HCT116 (cell line): ENCODE measurements around the gene UBXN10. TPM values are rescaled to one million over a fixed set of nuclear protein-coding genes. Genes with fewer than 3 reads are reported as not detected.

Experiments
- ATAC-seq: fragments of 200-7000 bp; cut with Tn5 transposase; 2 replicates; pipeline ENCODE4 v1.9.1; 2020; ENCODE audit warnings: mild to moderate bottlenecking, moderate library complexity
- BruUV-seq: library from RNA; stranded (reverse); fragments of 400-500 nt; replicated peaks from 2 replicates; lab custom pipeline; 2021; lab: Mats Ljungman, UMichigan
- CTCF ChIA-PET: fragments of 300-600 bp; sonication (Branson Sonifier 250); formaldehyde crosslinking; loops from one replicate; lab custom pipeline; 2021; ENCODE audit warnings: antibody characterized with exemption; lab: Charles Lee
- POLR2A ChIA-PET: fragments of 300-600, 350-600 bp; sonication (Branson Sonifier 250); formaldehyde crosslinking; loops from one replicate; lab custom pipeline; 2021; ENCODE audit warnings: antibody characterized with exemption; lab: Charles Lee
- RAD21 ChIA-PET, 2 experiments: fragments of 300-600 bp; sonication (Branson Sonifier 250); formaldehyde crosslinking; loops; one replicate each; lab custom pipeline; 2023; ENCODE audit warnings: low total read pairs in 2 of 2; ENCODE audit not compliant: uncharacterized antibody in 2 of 2, unreplicated experiment in 2 of 2, low non-redundant PET in 1 of 2; lab: Charles Lee
- DNase-seq: peaks from one replicate; pipeline ENCODE4 v3.0.0-alpha.2; 2010; ENCODE audit warnings: low read depth, low spot score
- H2AFZ ChIP-seq: fragments of 200-600 bp; shearing (Covaris generic), sonication (generic); 2 replicates; pipeline ENCODE4 v1.6.1; 2017; ENCODE audit warnings: low read depth, mixed run types, mixed read lengths, antibody characterized with exemption, low read length; ENCODE audit not compliant: poor library complexity, severe bottlenecking
- H3K27ac ChIP-seq: 2 replicates; pipeline ENCODE4 v1.5.1; 2012; ENCODE audit warnings: low read depth, low read length
- H3K27me3 ChIP-seq: fragments of 200-600 bp; sonication (generic); 2 replicates; pipeline ENCODE4 v1.6.1; 2016; ENCODE audit warnings: mixed run types, low read length, mixed read lengths; ENCODE audit not compliant: insufficient read depth
- H3K36me3 ChIP-seq, 2 experiments: fragments of 200-500 bp in 1 of 2; fragments of 200-600 bp in 1 of 2; sonication (Bioruptor generic) in 1 of 2; sonication (generic) in 1 of 2; 2 replicates each; pipeline versions ENCODE4 v1.5.1 to v1.6.1; 2014 to 2016; ENCODE audit warnings: low read length in 2 of 2, inconsistent platforms in 1 of 2, mixed read lengths in 1 of 2, mixed run types in 1 of 2; ENCODE audit not compliant: insufficient read depth in 2 of 2, control insufficient read depth in 1 of 2
- H3K4me1 ChIP-seq, 2 experiments: fragments of 200-600 bp in 1 of 2; sonication (generic) in 1 of 2; 2 replicates each; pipeline versions ENCODE4 v1.5.1 to v1.6.1; 2012 to 2017; ENCODE audit warnings: low read length in 2 of 2, inconsistent platforms in 1 of 2, mild to moderate bottlenecking in 1 of 2, mixed read lengths in 1 of 2, mixed run types in 1 of 2, moderate library complexity in 1 of 2; ENCODE audit not compliant: insufficient read depth in 2 of 2, control insufficient read depth in 1 of 2
- H3K4me2 ChIP-seq: fragments of 200-600 bp; sonication (generic); 2 replicates; pipeline ENCODE4 v1.6.1; 2017; ENCODE audit warnings: mixed run types, low read length, mixed read lengths
- H3K4me3 ChIP-seq, 2 experiments: fragments of 200-600 bp in 1 of 2; sonication (generic) in 1 of 2; replicated peaks in 1 of 2; 2 replicates each; pipeline ENCODE4 v1.5.1; 2011 to 2016; ENCODE audit warnings: low read length in 2 of 2, control low read depth in 1 of 2, low read depth in 1 of 2, mild to moderate bottlenecking in 1 of 2, mixed read lengths in 1 of 2, mixed run types in 1 of 2
- H3K79me2 ChIP-seq: fragments of 200-600 bp; sonication (generic); 2 replicates; pipeline ENCODE4 v1.6.1; 2017; ENCODE audit warnings: mild to moderate bottlenecking, mixed run types, low read length, moderate library complexity, mixed read lengths; ENCODE audit not compliant: insufficient read depth
- H3K9ac ChIP-seq: fragments of 200-600 bp; sonication (generic); 2 replicates; pipeline ENCODE4 v1.6.1; 2016; ENCODE audit warnings: low read length, mixed read lengths
- H3K9me2 ChIP-seq: fragments of 200-600 bp; sonication (generic), shearing (Covaris generic); 2 replicates; pipeline ENCODE4 v1.6.1; 2017; ENCODE audit warnings: mixed run types, mild to moderate bottlenecking, moderate library complexity; ENCODE audit not compliant: insufficient read depth
- H3K9me3 ChIP-seq, 2 experiments: fragments of 200-500 bp in 1 of 2; fragments of 200-600 bp in 1 of 2; sonication (Bioruptor generic) in 1 of 2; sonication (generic) in 1 of 2; 2 replicates each; pipeline ENCODE4 v1.6.1; 2014 to 2017; ENCODE audit warnings: low read length in 2 of 2, mixed read lengths in 2 of 2, inconsistent platforms in 1 of 2, low read depth in 1 of 2, mild to moderate bottlenecking in 1 of 2, mixed run types in 1 of 2, moderate library complexity in 1 of 2; ENCODE audit not compliant: control insufficient read depth in 1 of 2, insufficient read depth in 1 of 2
- H4K20me1 ChIP-seq: fragments of 200-600 bp; sonication (generic), shearing (Covaris generic); 2 replicates; pipeline ENCODE4 v1.6.1; 2017; ENCODE audit warnings: mixed run types, mild to moderate bottlenecking, moderate library complexity; ENCODE audit not compliant: insufficient read depth
- CBX3 ChIP-seq: IDR thresholded peaks from 2 replicates; pipeline ENCODE4 v1.6.1; 2012; ENCODE audit warnings: low read depth
- CEBPB ChIP-seq: IDR thresholded peaks from 2 replicates; pipeline ENCODE4 v1.6.1; 2012; ENCODE audit warnings: low read depth
- CTCF ChIP-seq, 3 experiments: fragments of 200-600 bp in 1 of 3; sonication (generic) in 1 of 3; IDR thresholded peaks in 2 of 3; conservative IDR thresholded peaks in 1 of 3; 2 replicates each; pipeline ENCODE4 v1.5.1; 2012 to 2017; ENCODE audit warnings: low read depth in 2 of 3, low read length in 2 of 3, antibody characterized with exemption in 1 of 3, borderline replicate concordance in 1 of 3, control low read depth in 1 of 3, mild to moderate bottlenecking in 1 of 3, mixed read lengths in 1 of 3, mixed run types in 1 of 3, moderate library complexity in 1 of 3; ENCODE audit not compliant: insufficient read depth in 1 of 3
- EZH2 ChIP-seq: fragments of 200-600 bp; sonication (generic); IDR thresholded peaks from 2 replicates; pipeline ENCODE4 v1.6.1; 2017; ENCODE audit warnings: antibody characterized with exemption, mixed run types
- FOSL1 ChIP-seq: IDR thresholded peaks from 2 replicates; pipeline ENCODE4 v1.6.1; 2012; ENCODE audit warnings: low read depth
- JUND ChIP-seq: IDR thresholded peaks from 2 replicates; pipeline ENCODE4 v1.6.1; 2012
- POLR2AphosphoS5 ChIP-seq: IDR thresholded peaks from 2 replicates; pipeline ENCODE4 v1.6.1; 2011; ENCODE audit warnings: mild to moderate bottlenecking, low read depth, low read length, moderate library complexity
- RAD21 ChIP-seq: IDR thresholded peaks from 2 replicates; pipeline ENCODE4 v1.6.1; 2012; ENCODE audit warnings: low read depth, mild to moderate bottlenecking
- SIN3A ChIP-seq: IDR thresholded peaks from 2 replicates; pipeline ENCODE4 v1.6.1; 2012; ENCODE audit warnings: low read depth
- SP1 ChIP-seq: IDR thresholded peaks from 2 replicates; pipeline ENCODE4 v1.6.1; 2012; ENCODE audit warnings: low read depth
- YY1 ChIP-seq: IDR thresholded peaks from 2 replicates; pipeline ENCODE4 v1.6.1; 2011; ENCODE audit warnings: low read length, low read depth, moderate library complexity, mild to moderate bottlenecking; ENCODE audit not compliant: insufficient replicate concordance; ENCODE audit errors: extremely low read depth
- intact Hi-C: fragments of 100-400 bp; cut with micrococcal nuclease; formaldehyde crosslinking; loops from 2 replicates; pipeline ENCODE4 v1.10.0; 2022
- total RNA-seq: library from RNA; stranded (reverse); gene quantifications from one replicate; pipeline ENCODE4 v1.2.1, GENCODE V29; 2021; ENCODE audit not compliant: unreplicated experiment

Gene UBXN10
- total RNA-seq, 1 experiment from 2014 or later = not detected

- ATAC-seq (peak; percentile 88), DNase-seq (peak; percentile 21)
- H3K4me1 ChIP-seq = no peaks in the 10 kb centered on the region
- H3K9ac ChIP-seq = no peak overlapping the region
- ChIA-PET RAD21 (interaction anchor here in 1 of 2 experiments (0.7 kb wide), 1 partner anchor 412 kb away, joined by 3 read pairs; no protein-coding TSS in a partner anchor), CTCF (interaction anchor here (0.6 to 1.1 kb wide), 7 partner anchors 9 to 23 kb away, joined by 3 to 4 read pairs (median 3); no protein-coding TSS in a partner anchor), POLR2A (no interaction called here)
- H2AFZ ChIP-seq = peak overlapping the region; percentile 50
- peaks cover 6% of the 10 kb centered on the region for H3K27me3 ChIP-seq
- no peaks in the 10 kb centered on the region for H3K79me2 ChIP-seq
- TF ChIP-seq EZH2 (no peak), SIN3A (no peak), CEBPB (no peak), RAD21 (peak; percentile 41; the same call in 1 of the 2 replicates), CTCF (IDR thresholded peaks at IDR 0.05 in 2 of 3, conservative IDR thresholded peaks at IDR 0.05 in 1 of 3; ENCODE audit: borderline replicate concordance in 1 of 3, insufficient read depth in 1 of 3, low read depth in 2 of 3, low read length in 2 of 3) (peak; percentile 31 to 66 (median 45); a peak in 5 of 6 replicates), JUND (no peak), CBX3 (no peak), FOSL1 (no peak), YY1 (no peak), SP1 (no peak), POLR2AphosphoS5 (no peak)
- intact Hi-C loops = no loop called here
- no peaks in the 10 kb centered on the region for H3K36me3 ChIP-seq
- H3K4me3 ChIP-seq = no peak overlapping the region
- H3K27ac ChIP-seq = no peak overlapping the region
- no peaks in the 10 kb centered on the region for H3K9me3 ChIP-seq
- no peak overlapping the region for H3K4me2 ChIP-seq
- no TSS peak for BruUV-seq
- no peaks in the 10 kb centered on the region for H4K20me1 ChIP-seq
- no peaks in the 10 kb centered on the region for H3K9me2 ChIP-seq
These were observed 47.5 kb downstream of the UBXN10 start for GRCh38 chr1:20233394-20233793.
